A549 (cell line): ENCODE results near the gene MBNL2.

Experiments used
- CEBPB ChIP-seq, 2 experiments: fragments of >200 bp in 1 of 2; sonication (Bioruptor Twin) in 1 of 2; formaldehyde crosslinking in 1 of 2; IDR thresholded peaks; 2 replicates each; pipeline ENCODE4 v1.6.1; 2012 to 2016
- FOSL2 ChIP-seq, 2 experiments: fragments of 450-650 bp in 1 of 2; fragments of >200 bp in 1 of 2; sonication (Bioruptor Twin) in 1 of 2; formaldehyde crosslinking; IDR thresholded peaks; 2 replicates each; pipeline versions ENCODE4 v1.5.0 to v1.6.1; 2016 to 2020; ENCODE audit warnings: mild to moderate bottlenecking in 1 of 2, moderate library complexity in 1 of 2
- HOXA7 ChIP-seq: fragments of 250-450 bp; sonication (Bioruptor Pico); IDR thresholded peaks from 2 replicates; pipeline ENCODE4 v1.5.0; 2020; ENCODE audit warnings: mild to moderate bottlenecking, moderate library complexity
- JUNB ChIP-seq: fragments of >200 bp; sonication (Bioruptor Twin); formaldehyde crosslinking; IDR thresholded peaks from 2 replicates; pipeline ENCODE4 v1.6.1; 2016
- KDM5A ChIP-seq: fragments of 200-600 bp; sonication (generic); IDR thresholded peaks from 2 replicates; pipeline ENCODE4 v1.6.1; 2016; ENCODE audit warnings: antibody characterized with exemption, mild to moderate bottlenecking
- MAZ ChIP-seq: fragments of 150-350 bp; IDR thresholded peaks from 2 replicates; pipeline ENCODE4 v1.6.1; 2014; ENCODE audit warnings: antibody characterized with exemption, low read depth, low read length, borderline replicate concordance
- POLR2A ChIP-seq: IDR thresholded peaks from 2 replicates; pipeline ENCODE4 v1.6.1; 2012; ENCODE audit warnings: mild to moderate bottlenecking, low read length
- TP53 ChIP-seq: fragments of 250-450 bp; sonication (Bioruptor Pico); IDR thresholded peaks from 2 replicates; pipeline ENCODE4 v1.5.0; 2021; ENCODE audit warnings: mild to moderate bottlenecking, moderate library complexity
- ZC3H11A ChIP-seq: fragments of 450-650 bp; IDR thresholded peaks from 2 replicates; pipeline ENCODE4 v1.6.1; 2014; ENCODE audit warnings: antibody characterized with exemption, mild to moderate bottlenecking
- ZSCAN20 ChIP-seq: fragments of 250-450 bp; sonication (Bioruptor Pico); IDR thresholded peaks from 2 replicates; pipeline ENCODE4 v1.8.0; 2022; ENCODE audit warnings: mild to moderate bottlenecking, moderate library complexity
- TF ChIP-seq, protein P1 (sequence below): fragments of 200-600 bp; sonication (generic); IDR thresholded peaks from 2 replicates; pipeline ENCODE4 v1.6.1; 2016; ENCODE audit warnings: antibody characterized with exemption, mild to moderate bottlenecking, moderate library complexity

- no peak for TF ChIP-seq ZC3H11A
- TF ChIP-seq, protein P1, sequence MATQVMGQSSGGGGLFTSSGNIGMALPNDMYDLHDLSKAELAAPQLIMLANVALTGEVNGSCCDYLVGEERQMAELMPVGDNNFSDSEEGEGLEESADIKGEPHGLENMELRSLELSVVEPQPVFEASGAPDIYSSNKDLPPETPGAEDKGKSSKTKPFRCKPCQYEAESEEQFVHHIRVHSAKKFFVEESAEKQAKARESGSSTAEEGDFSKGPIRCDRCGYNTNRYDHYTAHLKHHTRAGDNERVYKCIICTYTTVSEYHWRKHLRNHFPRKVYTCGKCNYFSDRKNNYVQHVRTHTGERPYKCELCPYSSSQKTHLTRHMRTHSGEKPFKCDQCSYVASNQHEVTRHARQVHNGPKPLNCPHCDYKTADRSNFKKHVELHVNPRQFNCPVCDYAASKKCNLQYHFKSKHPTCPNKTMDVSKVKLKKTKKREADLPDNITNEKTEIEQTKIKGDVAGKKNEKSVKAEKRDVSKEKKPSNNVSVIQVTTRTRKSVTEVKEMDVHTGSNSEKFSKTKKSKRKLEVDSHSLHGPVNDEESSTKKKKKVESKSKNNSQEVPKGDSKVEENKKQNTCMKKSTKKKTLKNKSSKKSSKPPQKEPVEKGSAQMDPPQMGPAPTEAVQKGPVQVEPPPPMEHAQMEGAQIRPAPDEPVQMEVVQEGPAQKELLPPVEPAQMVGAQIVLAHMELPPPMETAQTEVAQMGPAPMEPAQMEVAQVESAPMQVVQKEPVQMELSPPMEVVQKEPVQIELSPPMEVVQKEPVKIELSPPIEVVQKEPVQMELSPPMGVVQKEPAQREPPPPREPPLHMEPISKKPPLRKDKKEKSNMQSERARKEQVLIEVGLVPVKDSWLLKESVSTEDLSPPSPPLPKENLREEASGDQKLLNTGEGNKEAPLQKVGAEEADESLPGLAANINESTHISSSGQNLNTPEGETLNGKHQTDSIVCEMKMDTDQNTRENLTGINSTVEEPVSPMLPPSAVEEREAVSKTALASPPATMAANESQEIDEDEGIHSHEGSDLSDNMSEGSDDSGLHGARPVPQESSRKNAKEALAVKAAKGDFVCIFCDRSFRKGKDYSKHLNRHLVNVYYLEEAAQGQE = no peak
- no peak for TF ChIP-seq JUNB
- no peak for TF ChIP-seq KDM5A
- no peak for TF ChIP-seq POLR2A
- no peak for TF ChIP-seq HOXA7 (CRISPR knock-in tag)
- no peak for TF ChIP-seq MAZ
- no peak for TF ChIP-seq CEBPB (IDR thresholded peaks at IDR 0.05)
- TF ChIP-seq TP53 = no peak
- TF ChIP-seq FOSL2 (IDR thresholded peaks at IDR 0.05) = no peak
- no peak for TF ChIP-seq FOSL2 (CRISPR knock-in tag; IDR thresholded peaks at IDR 0.05)
- TF ChIP-seq ZSCAN20 (CRISPR knock-in tag) = no peak
Observed at GRCh38 chr13:97327086-97327485, 105.0 kb downstream of the MBNL2 start.
